ENCODE data around the gene HPCAL4. TPM values are rescaled to one million over a fixed set of nuclear protein-coding genes. Genes with fewer than 3 reads are reported as not detected.

Gene HPCAL4
- polyA plus RNA-seq, 1 donor, result 0.96 TPM

GRCh38 chr1:39649636-39650185, 41.5 kb downstream of the HPCAL4 start:
- DNase-seq, result no peak

GRCh38 chr1:39648496-39648895, 42.7 kb downstream of the HPCAL4 start:
- DNase-seq, result no peak

GRCh38 chr1:39647247-39647646, 44.0 kb downstream of the HPCAL4 start:
- DNase-seq, result no peak

GRCh38 chr1:39646232-39647081, 44.8 kb downstream of the HPCAL4 start:
- DNase-seq, result peak; percentile 80

- DNase-seq, result no peak
Observed at GRCh38 chr1:39645411-39646043, 45.7 kb downstream of the HPCAL4 start.

- DNase-seq, result no peak
Observed at GRCh38 chr1:39643705-39644104, 47.5 kb downstream of the HPCAL4 start.

- no peak for DNase-seq
Observed at GRCh38 chr1:39642796-39643195, 48.4 kb downstream of the HPCAL4 start.

- no peak for DNase-seq
Observed at GRCh38 chr1:39640861-39641260, 50.4 kb downstream of the HPCAL4 start.

GRCh38 chr1:39639305-39640130, 51.7 kb downstream of the HPCAL4 start, which contains the start of gene HEYL:
TSS of gene HEYL (minus strand) at chr1:39639643. CDS start at chr1:39639625, 18 bp downstream.
- peak; percentile 61 for DNase-seq

- DNase-seq, result no peak
Observed at GRCh38 chr1:39638965-39639304, 52.3 kb downstream of the HPCAL4 start.

- DNase-seq, result no peak
Observed at GRCh38 chr1:39637361-39637760, 53.9 kb downstream of the HPCAL4 start.

GRCh38 chr1:39635871-39636210, 55.4 kb downstream of the HPCAL4 start:
- no peak for DNase-seq

- no peak for DNase-seq
Observed at GRCh38 chr1:39635205-39635870, 55.9 kb downstream of the HPCAL4 start.

GRCh38 chr1:39633422-39633821, 57.8 kb downstream of the HPCAL4 start:
- DNase-seq, result no peak

GRCh38 chr1:39632682-39633417, 58.4 kb downstream of the HPCAL4 start:
- DNase-seq, result peak; percentile 71

GRCh38 chr1:39632323-39632681, 58.9 kb downstream of the HPCAL4 start:
- no peak for DNase-seq

GRCh38 chr1:39631361-39632322, 59.6 kb downstream of the HPCAL4 start:
- DNase-seq, result no peak

GRCh38 chr1:39628807-39629350, 62.4 kb downstream of the HPCAL4 start:
- DNase-seq, result no peak

Measured in left kidney (tissue), 2 donors.